Measurements from ENCODE around the gene PRND. TPM values are rescaled to one million over a fixed set of nuclear protein-coding genes. Genes with fewer than 3 reads are reported as not detected.

PRND gene
- total and polyA plus RNA-seq, 2 experiments from 2014 or later = 0.10 TPM; not detected in 1

DNA sequence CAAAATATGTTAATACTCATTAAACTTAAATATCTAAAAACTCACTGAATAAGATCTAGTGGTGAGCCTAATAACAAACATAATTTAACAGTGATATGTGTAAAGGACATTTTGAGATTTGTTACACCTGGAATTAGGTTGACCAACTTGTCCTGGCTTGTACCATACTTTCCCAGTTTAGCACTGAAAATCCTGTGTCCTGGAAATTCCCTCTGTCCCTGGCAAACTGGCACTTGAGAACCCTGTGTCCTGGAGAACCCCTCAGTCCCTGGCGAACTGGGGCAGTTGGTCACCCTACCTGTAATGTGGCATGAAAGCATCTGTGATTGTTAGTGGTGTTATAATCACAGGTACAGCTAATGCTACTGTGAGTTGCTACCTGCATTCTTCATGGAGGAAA is 6.9 kb upstream of the PRND start (continued):
- TF ChIP-seq CREB1 (CRISPR knock-in tag; IDR thresholded peaks at IDR 0.05; ENCODE audit: low read depth) = no peak
- no peak for TF ChIP-seq ZNF114 (CRISPR knock-in tag; IDR thresholded peaks at IDR 0.05)
- TF ChIP-seq, protein P1, sequence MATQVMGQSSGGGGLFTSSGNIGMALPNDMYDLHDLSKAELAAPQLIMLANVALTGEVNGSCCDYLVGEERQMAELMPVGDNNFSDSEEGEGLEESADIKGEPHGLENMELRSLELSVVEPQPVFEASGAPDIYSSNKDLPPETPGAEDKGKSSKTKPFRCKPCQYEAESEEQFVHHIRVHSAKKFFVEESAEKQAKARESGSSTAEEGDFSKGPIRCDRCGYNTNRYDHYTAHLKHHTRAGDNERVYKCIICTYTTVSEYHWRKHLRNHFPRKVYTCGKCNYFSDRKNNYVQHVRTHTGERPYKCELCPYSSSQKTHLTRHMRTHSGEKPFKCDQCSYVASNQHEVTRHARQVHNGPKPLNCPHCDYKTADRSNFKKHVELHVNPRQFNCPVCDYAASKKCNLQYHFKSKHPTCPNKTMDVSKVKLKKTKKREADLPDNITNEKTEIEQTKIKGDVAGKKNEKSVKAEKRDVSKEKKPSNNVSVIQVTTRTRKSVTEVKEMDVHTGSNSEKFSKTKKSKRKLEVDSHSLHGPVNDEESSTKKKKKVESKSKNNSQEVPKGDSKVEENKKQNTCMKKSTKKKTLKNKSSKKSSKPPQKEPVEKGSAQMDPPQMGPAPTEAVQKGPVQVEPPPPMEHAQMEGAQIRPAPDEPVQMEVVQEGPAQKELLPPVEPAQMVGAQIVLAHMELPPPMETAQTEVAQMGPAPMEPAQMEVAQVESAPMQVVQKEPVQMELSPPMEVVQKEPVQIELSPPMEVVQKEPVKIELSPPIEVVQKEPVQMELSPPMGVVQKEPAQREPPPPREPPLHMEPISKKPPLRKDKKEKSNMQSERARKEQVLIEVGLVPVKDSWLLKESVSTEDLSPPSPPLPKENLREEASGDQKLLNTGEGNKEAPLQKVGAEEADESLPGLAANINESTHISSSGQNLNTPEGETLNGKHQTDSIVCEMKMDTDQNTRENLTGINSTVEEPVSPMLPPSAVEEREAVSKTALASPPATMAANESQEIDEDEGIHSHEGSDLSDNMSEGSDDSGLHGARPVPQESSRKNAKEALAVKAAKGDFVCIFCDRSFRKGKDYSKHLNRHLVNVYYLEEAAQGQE (IDR thresholded peaks at IDR 0.05; ENCODE audit: unreplicated experiment) = no peak
- no peak for TF ChIP-seq NANOG (IDR thresholded peaks at IDR 0.05; ENCODE audit: borderline replicate concordance)
- TF ChIP-seq, protein P2, sequence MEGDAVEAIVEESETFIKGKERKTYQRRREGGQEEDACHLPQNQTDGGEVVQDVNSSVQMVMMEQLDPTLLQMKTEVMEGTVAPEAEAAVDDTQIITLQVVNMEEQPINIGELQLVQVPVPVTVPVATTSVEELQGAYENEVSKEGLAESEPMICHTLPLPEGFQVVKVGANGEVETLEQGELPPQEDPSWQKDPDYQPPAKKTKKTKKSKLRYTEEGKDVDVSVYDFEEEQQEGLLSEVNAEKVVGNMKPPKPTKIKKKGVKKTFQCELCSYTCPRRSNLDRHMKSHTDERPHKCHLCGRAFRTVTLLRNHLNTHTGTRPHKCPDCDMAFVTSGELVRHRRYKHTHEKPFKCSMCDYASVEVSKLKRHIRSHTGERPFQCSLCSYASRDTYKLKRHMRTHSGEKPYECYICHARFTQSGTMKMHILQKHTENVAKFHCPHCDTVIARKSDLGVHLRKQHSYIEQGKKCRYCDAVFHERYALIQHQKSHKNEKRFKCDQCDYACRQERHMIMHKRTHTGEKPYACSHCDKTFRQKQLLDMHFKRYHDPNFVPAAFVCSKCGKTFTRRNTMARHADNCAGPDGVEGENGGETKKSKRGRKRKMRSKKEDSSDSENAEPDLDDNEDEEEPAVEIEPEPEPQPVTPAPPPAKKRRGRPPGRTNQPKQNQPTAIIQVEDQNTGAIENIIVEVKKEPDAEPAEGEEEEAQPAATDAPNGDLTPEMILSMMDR (conservative IDR thresholded peaks at IDR 0.05; ENCODE audit: low read depth in 2 of 2) = no peak
- TF ChIP-seq POLR2AphosphoS5 (IDR thresholded peaks at IDR 0.05; ENCODE audit: low read depth) = no peak
- TF ChIP-seq EZH2phosphoT487 (IDR thresholded peaks at IDR 0.05; ENCODE audit: unreplicated experiment) = no peak
- no peak for TF ChIP-seq JUNB (IDR thresholded peaks at IDR 0.05; ENCODE audit: unreplicated experiment)

DNA sequence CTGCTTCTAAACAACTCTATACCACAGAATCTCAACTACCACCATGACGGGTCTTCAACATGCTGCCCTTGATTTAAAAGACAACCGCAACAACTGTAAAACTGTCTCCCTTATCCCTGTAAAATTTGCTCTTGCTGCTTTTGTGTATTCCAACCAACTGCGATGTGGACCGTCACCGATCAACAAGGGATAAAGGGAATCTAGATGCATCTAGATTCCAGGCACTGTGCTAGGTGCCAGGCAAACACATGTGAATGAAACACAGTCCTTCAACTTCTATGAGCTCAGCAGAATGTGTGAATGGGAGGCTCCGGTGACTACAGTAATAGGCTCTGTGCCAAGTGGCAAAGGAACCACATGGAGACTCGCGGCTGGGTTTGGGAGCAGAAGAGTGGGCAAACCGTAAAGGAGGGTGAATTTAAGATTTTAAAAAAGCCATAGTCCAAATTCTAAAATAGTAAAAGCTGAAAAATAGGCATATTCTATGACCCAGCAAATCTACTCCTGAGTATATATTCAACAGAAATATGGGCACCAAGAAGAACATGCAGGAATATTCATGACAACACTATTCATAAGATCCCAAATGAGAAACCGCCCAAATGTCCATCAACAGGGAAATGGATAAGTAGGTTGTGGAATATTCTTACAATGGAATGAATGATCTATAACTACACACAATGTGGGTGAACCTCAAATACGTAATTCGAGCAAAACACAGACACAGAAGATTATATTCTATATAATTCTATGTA is 3.7 kb upstream of the PRND start:
- H3K36me3 Mint-ChIP-seq (ENCODE audit: low read depth) = no peaks in the 10 kb centered on the region
- no peaks in the 10 kb centered on the region for H3K27me3 ChIP-seq (ENCODE audit: insufficient read depth)
- no peak overlapping the region for H3K4me3 ChIP-seq
- no peaks in the 10 kb centered on the region; the same call in 2 of the 3 replicates for H3K9me3 Mint-ChIP-seq
- no peaks in the 10 kb centered on the region for H3K79me2 ChIP-seq (replicated peaks; ENCODE audit: insufficient read depth)
- no peaks in the 10 kb centered on the region for H4K20me1 ChIP-seq (replicated peaks; ENCODE audit: insufficient read depth)
- no peaks in the 10 kb centered on the region for H3K36me3 ChIP-seq (ENCODE audit: insufficient read depth)
- no peak overlapping the region for H3K27ac Mint-ChIP-seq
- no peak overlapping the region for H3K4me3 Mint-ChIP-seq
- H3K27me3 Mint-ChIP-seq (ENCODE audit: insufficient read depth, low read depth, poor library complexity) = peaks cover 2% of the 10 kb centered on the region
- no peaks in the 10 kb centered on the region for H3K9me2 ChIP-seq (ENCODE audit: insufficient read depth)
- no peak overlapping the region for H3K27ac ChIP-seq (ENCODE audit: low read depth)
- no peak overlapping the region for H3K4me2 ChIP-seq
- peak overlapping the region; percentile 84; the same call in 1 of the 2 replicates for H2AFZ ChIP-seq
- H3F3A ChIP-seq (replicated peaks; ENCODE audit: low read depth) = no peaks in the 10 kb centered on the region
- ATAC-seq (no peak), DNase-seq (ENCODE audit: low spot score) (no peak)
- H3K4me1 ChIP-seq (ENCODE audit: insufficient read depth) = peaks cover 12% of the 10 kb centered on the region
- H3K4me1 Mint-ChIP-seq = peaks cover 15% of the 10 kb centered on the region
- TF ChIP-seq STAT1 (IDR thresholded peaks at IDR 0.05; ENCODE audit: unreplicated experiment) = no peak
- no peak for TF ChIP-seq EZH2 (IDR thresholded peaks at IDR 0.05; ENCODE audit: low read depth, unreplicated experiment)
- TF ChIP-seq, protein P3, sequence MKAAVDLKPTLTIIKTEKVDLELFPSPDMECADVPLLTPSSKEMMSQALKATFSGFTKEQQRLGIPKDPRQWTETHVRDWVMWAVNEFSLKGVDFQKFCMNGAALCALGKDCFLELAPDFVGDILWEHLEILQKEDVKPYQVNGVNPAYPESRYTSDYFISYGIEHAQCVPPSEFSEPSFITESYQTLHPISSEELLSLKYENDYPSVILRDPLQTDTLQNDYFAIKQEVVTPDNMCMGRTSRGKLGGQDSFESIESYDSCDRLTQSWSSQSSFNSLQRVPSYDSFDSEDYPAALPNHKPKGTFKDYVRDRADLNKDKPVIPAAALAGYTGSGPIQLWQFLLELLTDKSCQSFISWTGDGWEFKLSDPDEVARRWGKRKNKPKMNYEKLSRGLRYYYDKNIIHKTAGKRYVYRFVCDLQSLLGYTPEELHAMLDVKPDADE (IDR thresholded peaks at IDR 0.05) = no peak
- no peak for TF ChIP-seq JUNB (IDR thresholded peaks at IDR 0.05; ENCODE audit: unreplicated experiment)
- TF ChIP-seq ZNF331 (CRISPR knock-in tag; IDR thresholded peaks at IDR 0.05; ENCODE audit: low read depth) = no peak
- TF ChIP-seq, protein P2 (conservative IDR thresholded peaks at IDR 0.05; ENCODE audit: low read depth in 2 of 2) = no peak
- no peak for TF ChIP-seq ZNF114 (CRISPR knock-in tag; IDR thresholded peaks at IDR 0.05)
- no peak for TF ChIP-seq POLR2AphosphoS5 (IDR thresholded peaks at IDR 0.05; ENCODE audit: low read depth)
- TF ChIP-seq, protein P1 (IDR thresholded peaks at IDR 0.05; ENCODE audit: unreplicated experiment) = no peak
- no peak for TF ChIP-seq EZH2phosphoT487 (IDR thresholded peaks at IDR 0.05; ENCODE audit: unreplicated experiment)
